HEK293 (cell line): ENCODE results near the gene SLC25A42.

ENCODE experiments used
- CTCF ChIA-PET: fragments of 350-600 bp; formaldehyde crosslinking; extraction: SDS; loops from one replicate; lab custom pipeline; 2021; ENCODE audit warnings: antibody characterized with exemption; lab: Yijun Ruan, JAX
- POLR2A ChIA-PET: fragments of 300-600 bp; formaldehyde crosslinking; extraction: SDS; loops from one replicate; lab custom pipeline; 2020; ENCODE audit warnings: antibody characterized with exemption, inconsistent platforms; lab: Yijun Ruan, JAX
- H3K27ac ChIP-seq: fragments of 200-500 bp; sonication (Bioruptor generic); 2 replicates; pipeline ENCODE4 v1.5.1; 2014; ENCODE audit warnings: low read depth, low read length, control low read depth, inconsistent platforms; ENCODE audit errors: extremely low read depth
- H3K36me3 ChIP-seq, 2 experiments: fragments of 200-500 bp in 1 of 2; sonication (Bioruptor generic) in 1 of 2; 1 replicate in 1 of 2; 2 replicates in 1 of 2; pipeline ENCODE4 v1.5.1; 2014 to 2017; ENCODE audit warnings: inconsistent platforms in 2 of 2, low read length in 2 of 2; ENCODE audit not compliant: control insufficient read depth in 2 of 2, insufficient read depth in 1 of 2
- H3K4me1 ChIP-seq: fragments of 200-500 bp; sonication (Bioruptor generic); 2 replicates; pipeline ENCODE4 v1.5.1; 2014; ENCODE audit warnings: mild to moderate bottlenecking, low read length, inconsistent platforms; ENCODE audit not compliant: control insufficient read depth, insufficient read depth
- H3K4me3 ChIP-seq: 2 replicates; pipeline ENCODE4 v1.5.1; 2011; ENCODE audit warnings: low read depth, mild to moderate bottlenecking, control low read depth, low read length, moderate library complexity
- H3K9me3 ChIP-seq: fragments of 200-500 bp; sonication (Bioruptor generic); 2 replicates; pipeline ENCODE4 v1.5.1; 2014; ENCODE audit warnings: low read depth, low read length, inconsistent platforms; ENCODE audit not compliant: control insufficient read depth, insufficient read depth
- KLF10 ChIP-seq: fragments of 450-650 bp; IDR thresholded peaks from 2 replicates; pipeline ENCODE4 v1.5.1; 2018; ENCODE audit warnings: missing biosample characterization, mild to moderate bottlenecking, missing genetic modification characterization
- KLF16 ChIP-seq: fragments of 450-650 bp; formaldehyde crosslinking; IDR thresholded peaks from 2 replicates; pipeline ENCODE4 v1.5.1; 2017; ENCODE audit warnings: missing biosample characterization, missing genetic modification characterization
- OVOL3 ChIP-seq: fragments of 450-650 bp; formaldehyde crosslinking; IDR thresholded peaks from 2 replicates; pipeline ENCODE4 v1.5.1; 2016; ENCODE audit warnings: missing biosample characterization, missing genetic modification characterization
- SCRT2 ChIP-seq: fragments of 450-650 bp; formaldehyde crosslinking; IDR thresholded peaks from 2 replicates; pipeline ENCODE4 v1.5.1; 2016; ENCODE audit warnings: missing biosample characterization, missing genetic modification characterization
- SP2 ChIP-seq: fragments of 450-650 bp; formaldehyde crosslinking; IDR thresholded peaks from 2 replicates; pipeline ENCODE4 v1.5.1; 2016; ENCODE audit warnings: missing biosample characterization, missing genetic modification characterization
- SP3 ChIP-seq: fragments of 450-650 bp; formaldehyde crosslinking; IDR thresholded peaks from 2 replicates; pipeline ENCODE4 v1.5.1; 2016; ENCODE audit warnings: missing biosample characterization, missing genetic modification characterization
- ZNF114 ChIP-seq: fragments of 450-650 bp; formaldehyde crosslinking; IDR thresholded peaks from 2 replicates; pipeline ENCODE4 v1.5.0; 2017; ENCODE audit warnings: missing biosample characterization, missing genetic modification characterization
- ZNF132 ChIP-seq: fragments of 450-650 bp; formaldehyde crosslinking; IDR thresholded peaks from 2 replicates; pipeline ENCODE4 v1.5.1; 2017; ENCODE audit warnings: missing biosample characterization, missing genetic modification characterization, borderline replicate concordance
- ZNF138 ChIP-seq: fragments of 450-650 bp; formaldehyde crosslinking; IDR thresholded peaks from 2 replicates; pipeline ENCODE4 v1.5.1; 2016; ENCODE audit warnings: missing biosample characterization, missing genetic modification characterization, borderline replicate concordance
- ZNF211 ChIP-seq: fragments of 450-650 bp; formaldehyde crosslinking; IDR thresholded peaks from 2 replicates; pipeline ENCODE4 v1.5.1; 2016; ENCODE audit warnings: low read depth, missing biosample characterization, missing genetic modification characterization
- ZNF416 ChIP-seq: fragments of 450-650 bp; formaldehyde crosslinking; IDR thresholded peaks from 2 replicates; pipeline ENCODE4 v1.5.1; 2016; ENCODE audit warnings: missing biosample characterization, missing genetic modification characterization
- ZNF571 ChIP-seq: fragments of 450-650 bp; formaldehyde crosslinking; IDR thresholded peaks from 2 replicates; pipeline ENCODE4 v1.5.0; 2017; ENCODE audit warnings: missing biosample characterization, missing genetic modification characterization
- ZNF580 ChIP-seq: fragments of 450-650 bp; formaldehyde crosslinking; IDR thresholded peaks from 2 replicates; pipeline ENCODE4 v1.5.1; 2016; ENCODE audit warnings: missing biosample characterization, missing genetic modification characterization
- ZNF610 ChIP-seq: fragments of 450-650 bp; formaldehyde crosslinking; IDR thresholded peaks from 2 replicates; pipeline ENCODE4 v1.5.1; 2016; ENCODE audit warnings: missing biosample characterization, missing genetic modification characterization, borderline replicate concordance
- ZNF677 ChIP-seq: fragments of 450-650 bp; IDR thresholded peaks from 2 replicates; pipeline ENCODE4 v1.5.0; 2018; ENCODE audit warnings: missing biosample characterization, mild to moderate bottlenecking, missing genetic modification characterization, moderate library complexity
- ZNF707 ChIP-seq: fragments of 450-650 bp; formaldehyde crosslinking; IDR thresholded peaks from 2 replicates; pipeline ENCODE4 v1.5.1; 2016; ENCODE audit warnings: missing biosample characterization, missing genetic modification characterization
- ZNF843 ChIP-seq: fragments of 450-650 bp; formaldehyde crosslinking; IDR thresholded peaks from 2 replicates; pipeline ENCODE4 v1.5.1; 2016; ENCODE audit warnings: missing biosample characterization, missing genetic modification characterization
- ZSCAN4 ChIP-seq: fragments of 450-650 bp; formaldehyde crosslinking; IDR thresholded peaks from 2 replicates; pipeline ENCODE4 v1.5.1; 2017; ENCODE audit warnings: missing biosample characterization, missing genetic modification characterization

SLC25A42 gene

DNA sequence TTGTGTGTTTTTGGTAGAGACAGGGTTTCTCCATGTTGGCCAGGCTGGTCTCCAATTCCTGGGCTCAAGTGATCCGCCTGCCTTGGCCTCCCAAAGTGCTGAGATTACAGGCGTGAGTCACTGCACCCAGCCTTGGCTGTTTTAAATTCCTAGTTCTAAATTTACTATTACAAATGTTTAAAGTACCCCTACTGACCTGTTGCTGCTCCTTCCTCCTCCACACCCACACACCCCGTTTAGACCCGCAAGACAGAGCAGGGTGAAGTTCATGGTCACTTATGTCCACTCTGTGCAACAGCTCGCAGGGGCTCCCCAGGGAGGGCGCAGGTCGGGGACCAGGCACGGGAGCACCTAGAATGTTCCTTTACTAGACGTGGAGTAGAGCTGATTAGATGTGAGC, 45.8 kb downstream of the SLC25A42 start:
- Histone ChIP-seq H3K36me3 (peaks cover 0 to 5% of the 10 kb centered on the region in 2 experiments; a peak in 1 of 3 replicates), H3K4me1 (0 out of 2 replicates have a peak, but pooled peaks cover 3% of the 10 kb centered on the region), H3K27ac (no peak overlapping the region), H3K9me3 (no peaks in the 10 kb centered on the region), H3K4me3 (no peak overlapping the region)
- TF ChIP-seq ZNF114 (tag by site-specific recombination) (no peak), SCRT2 (peak; percentile 56; the same call in 1 of the 2 replicates)
- ChIA-PET POLR2A (no interaction called here), CTCF (interaction anchor here (0.6 to 1.1 kb wide), 2 partner anchors 18 to 233 kb away, joined by 4 read pairs; no protein-coding TSS in a partner anchor)

DNA sequence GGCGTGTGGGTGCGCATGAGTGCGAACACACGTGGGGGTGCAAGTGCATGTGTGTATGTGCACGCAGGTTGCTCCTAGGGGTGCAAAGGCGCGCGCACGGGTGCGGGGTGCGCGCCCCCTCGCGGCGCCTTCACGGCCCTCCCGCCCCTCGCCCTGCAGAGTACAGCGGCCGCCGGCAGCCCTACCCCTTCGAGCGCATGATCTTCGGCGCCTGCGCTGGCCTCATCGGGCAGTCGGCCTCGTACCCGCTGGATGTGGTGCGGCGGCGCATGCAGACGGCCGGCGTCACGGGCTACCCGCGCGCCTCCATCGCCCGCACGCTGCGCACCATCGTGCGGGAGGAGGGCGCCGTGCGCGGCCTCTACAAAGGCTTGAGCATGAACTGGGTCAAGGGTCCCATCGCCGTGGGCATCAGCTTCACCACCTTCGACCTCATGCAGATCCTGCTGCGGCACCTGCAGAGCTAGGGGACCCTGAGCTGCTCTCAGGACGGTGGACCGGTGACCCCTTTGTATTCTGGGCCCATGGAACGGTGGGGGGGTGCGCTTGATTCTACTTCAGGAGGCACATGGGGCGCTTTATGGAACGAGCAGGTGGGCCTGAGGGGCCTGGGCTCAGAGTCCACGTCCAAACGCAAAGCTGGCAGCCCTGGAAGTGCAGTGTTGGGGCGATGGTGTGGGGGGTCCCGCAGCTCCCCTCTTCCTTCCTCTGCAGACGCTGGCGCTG, 46.8 kb downstream of the SLC25A42 start:
- H3K4me3 ChIP-seq: no peak overlapping the region
- POLR2A ChIA-PET: no interaction called here
- TF ChIP-seq ZNF580 (tag by site-specific recombination) (no peak), ZNF138 (no peak), ZNF707 (tag by site-specific recombination) (no peak), KLF16 (tag by site-specific recombination) (no peak), ZNF571 (tag by site-specific recombination) (no peak), ZSCAN4 (no peak)
- H3K27ac ChIP-seq: no peak overlapping the region
- H3K4me1 ChIP-seq: 0 out of 2 replicates have a peak, but pooled peaks cover 3% of the 10 kb centered on the region
- peaks cover 0 to 5% of the 10 kb centered on the region in 2 experiments; a peak in 1 of 3 replicates for H3K36me3 ChIP-seq
- no peaks in the 10 kb centered on the region for H3K9me3 ChIP-seq
- CTCF ChIA-PET: interaction anchor here (1.1 kb wide), 1 partner anchor 232 kb away, joined by 4 read pairs; no protein-coding TSS in a partner anchor

- TF ChIP-seq KLF10 (tag by site-specific recombination): no peak
- TF ChIP-seq ZNF580 (tag by site-specific recombination): no peak
- no peak for TF ChIP-seq SP2
- no peak for TF ChIP-seq ZNF677 (tag by site-specific recombination)
- no peak for TF ChIP-seq ZNF211 (tag by site-specific recombination)
- TF ChIP-seq ZNF843 (tag by site-specific recombination): no peak
- TF ChIP-seq ZNF132 (tag by site-specific recombination): no peak
- no peak for TF ChIP-seq OVOL3 (tag by site-specific recombination)
- no peak for TF ChIP-seq ZNF416 (tag by site-specific recombination)
- TF ChIP-seq ZNF610 (tag by site-specific recombination): no peak
- no peak for TF ChIP-seq SP3 (tag by site-specific recombination)
- Histone ChIP-seq H3K9me3 (no peaks in the 10 kb centered on the region), H3K27ac (no peak overlapping the region), H3K36me3 (peaks cover under 1 to 6% of the 10 kb centered on the region in 2 experiments; a peak in 2 of 3 replicates), H3K4me3 (no peak overlapping the region), H3K4me1 (0 out of 2 replicates have a peak, but pooled peaks cover 3% of the 10 kb centered on the region)
- ChIA-PET CTCF (interaction anchor here (0.8 to 1.7 kb wide), 3 partner anchors 67 to 217 kb away, joined by 3 to 4 read pairs (median 3); no protein-coding TSS in a partner anchor), POLR2A (no interaction called here)
Observed at GRCh38 chr19:19111136-19111835, 47.5 kb downstream of the SLC25A42 start.
